ENCODE data around the gene ZDHHC14.
A peak's percentile ranks its signal among the peaks of the same experiment; 100 is the strongest.
"Not testable (repeated sequence)": the region's sequence is repeated elsewhere in the genome, so short reads cannot be mapped to it uniquely, and the experiment has no call there.

Gene ZDHHC14

GRCh38 chr6:157408427-157408826 is 27.4 kb downstream of the ZDHHC14 start:
- DNase-seq, result not testable (repeated sequence)

- no peak for DNase-seq
Measured at GRCh38 chr6:157410045-157410444, 29.1 kb downstream of the ZDHHC14 start.

GRCh38 chr6:157411368-157411767 is 30.4 kb downstream of the ZDHHC14 start:
- DNase-seq, result no peak

GRCh38 chr6:157412791-157413190 is 31.8 kb downstream of the ZDHHC14 start:
- DNase-seq, result no peak

GRCh38 chr6:157420497-157420896 is 39.5 kb downstream of the ZDHHC14 start:
- DNase-seq, result no peak

GRCh38 chr6:157424491-157425020 is 43.6 kb downstream of the ZDHHC14 start:
- no peak for DNase-seq

GRCh38 chr6:157427969-157428368 is 47.0 kb downstream of the ZDHHC14 start:
- no peak for DNase-seq

- DNase-seq, result no peak
Measured at GRCh38 chr6:157428427-157429202, 47.6 kb downstream of the ZDHHC14 start.

GRCh38 chr6:157429248-157429647 is 48.3 kb downstream of the ZDHHC14 start:
- no peak for DNase-seq

- DNase-seq, result peak; percentile 77
Measured at GRCh38 chr6:157430834-157431233, 49.8 kb downstream of the ZDHHC14 start.

- no peak for DNase-seq
Measured at GRCh38 chr6:157432231-157432891, 51.4 kb downstream of the ZDHHC14 start.

- no peak for DNase-seq
Measured at GRCh38 chr6:157432892-157433265, 51.9 kb downstream of the ZDHHC14 start.

GRCh38 chr6:157433678-157434081 is 52.7 kb downstream of the ZDHHC14 start:
- no peak for DNase-seq

GRCh38 chr6:157434349-157435033 is 53.5 kb downstream of the ZDHHC14 start:
- no peak for DNase-seq

GRCh38 chr6:157436219-157436943 is 55.4 kb downstream of the ZDHHC14 start:
- DNase-seq, result no peak

GRCh38 chr6:157436944-157437336 is 56.0 kb downstream of the ZDHHC14 start:
- DNase-seq, result no peak

- DNase-seq, result no peak
Measured at GRCh38 chr6:157438611-157439111, 57.7 kb downstream of the ZDHHC14 start.

GRCh38 chr6:157440171-157440570 is 59.2 kb downstream of the ZDHHC14 start:
- DNase-seq, result no peak

GRCh38 chr6:157442291-157442690 is 61.3 kb downstream of the ZDHHC14 start:
- no peak for DNase-seq

- DNase-seq, result no peak
Measured at GRCh38 chr6:157443066-157443800, 62.2 kb downstream of the ZDHHC14 start.

GRCh38 chr6:157445277-157446009 is 64.5 kb downstream of the ZDHHC14 start:
- no peak for DNase-seq
